SK-N-SH (cell line): ENCODE results near the gene MAPK9.

Experiments used
- EP300 ChIP-seq, 2 experiments: IDR thresholded peaks; 2 replicates each; pipeline versions ENCODE4 v1.4.0 to v1.6.1; 2012; ENCODE audit warnings: borderline replicate concordance in 1 of 2, low read depth in 1 of 2, low read length in 1 of 2
- GATA2 ChIP-seq: sonication (generic); formaldehyde crosslinking; IDR thresholded peaks from 2 replicates; pipeline ENCODE4 v1.5.0; 2020; ENCODE audit warnings: mild to moderate bottlenecking, missing genetic modification reagents
- MXI1 ChIP-seq: IDR thresholded peaks from 2 replicates; pipeline ENCODE4 v1.6.1; 2012; ENCODE audit warnings: mild to moderate bottlenecking, low read depth, low read length, improper control_type of control experiment
- RCOR1 ChIP-seq: fragments of 150-350 bp; IDR thresholded peaks from 2 replicates; pipeline ENCODE4 v1.6.1; 2017; ENCODE audit warnings: antibody characterized with exemption, low read length
- SIN3A ChIP-seq: IDR thresholded peaks from 2 replicates; pipeline ENCODE4 v1.6.1; 2012; ENCODE audit warnings: low read depth, mild to moderate bottlenecking, low read length, moderate library complexity, borderline replicate concordance
- SMC3 ChIP-seq: IDR thresholded peaks from 2 replicates; pipeline ENCODE4 v1.6.1; 2012; ENCODE audit warnings: low read depth, low read length, improper control_type of control experiment
- TAF1 ChIP-seq: IDR thresholded peaks from 2 replicates; pipeline ENCODE4 v1.6.1; 2012; ENCODE audit warnings: low read depth, mild to moderate bottlenecking, low read length, moderate library complexity, borderline replicate concordance
- TCF12 ChIP-seq: IDR thresholded peaks from 2 replicates; pipeline ENCODE4 v1.4.0; 2012
- TEAD4 ChIP-seq: IDR thresholded peaks from 2 replicates; pipeline ENCODE4 v1.4.0; 2012; ENCODE audit warnings: mild to moderate bottlenecking, borderline replicate concordance; ENCODE audit not compliant: insufficient read depth
- USF2 ChIP-seq: fragments of 150-350 bp; IDR thresholded peaks from 2 replicates; pipeline ENCODE4 v1.6.1; 2017; ENCODE audit warnings: antibody characterized with exemption, low read length, low read depth, borderline replicate concordance
- TF ChIP-seq, protein P1 (sequence below): fragments of 200-600 bp; sonication (generic); IDR thresholded peaks from 2 replicates; pipeline ENCODE4 v1.6.1; 2017; ENCODE audit warnings: antibody characterized with exemption, mild to moderate bottlenecking, moderate library complexity
- TF ChIP-seq, protein P2 (sequence below): IDR thresholded peaks from 2 replicates; pipeline ENCODE4; 2012

- no peak for TF ChIP-seq TCF12
- no peak for TF ChIP-seq GATA2
- no peak for TF ChIP-seq MXI1
- no peak for TF ChIP-seq SIN3A
- no peak for TF ChIP-seq TAF1
- TF ChIP-seq USF2 = no peak
- no peak for TF ChIP-seq SMC3
- TF ChIP-seq, protein P1, sequence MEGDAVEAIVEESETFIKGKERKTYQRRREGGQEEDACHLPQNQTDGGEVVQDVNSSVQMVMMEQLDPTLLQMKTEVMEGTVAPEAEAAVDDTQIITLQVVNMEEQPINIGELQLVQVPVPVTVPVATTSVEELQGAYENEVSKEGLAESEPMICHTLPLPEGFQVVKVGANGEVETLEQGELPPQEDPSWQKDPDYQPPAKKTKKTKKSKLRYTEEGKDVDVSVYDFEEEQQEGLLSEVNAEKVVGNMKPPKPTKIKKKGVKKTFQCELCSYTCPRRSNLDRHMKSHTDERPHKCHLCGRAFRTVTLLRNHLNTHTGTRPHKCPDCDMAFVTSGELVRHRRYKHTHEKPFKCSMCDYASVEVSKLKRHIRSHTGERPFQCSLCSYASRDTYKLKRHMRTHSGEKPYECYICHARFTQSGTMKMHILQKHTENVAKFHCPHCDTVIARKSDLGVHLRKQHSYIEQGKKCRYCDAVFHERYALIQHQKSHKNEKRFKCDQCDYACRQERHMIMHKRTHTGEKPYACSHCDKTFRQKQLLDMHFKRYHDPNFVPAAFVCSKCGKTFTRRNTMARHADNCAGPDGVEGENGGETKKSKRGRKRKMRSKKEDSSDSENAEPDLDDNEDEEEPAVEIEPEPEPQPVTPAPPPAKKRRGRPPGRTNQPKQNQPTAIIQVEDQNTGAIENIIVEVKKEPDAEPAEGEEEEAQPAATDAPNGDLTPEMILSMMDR = no peak
- TF ChIP-seq RCOR1 = no peak
- no peak for TF ChIP-seq EP300 (IDR thresholded peaks at IDR 0.05; ENCODE audit: borderline replicate concordance in 1 of 2, low read depth in 1 of 2, low read length in 1 of 2)
- TF ChIP-seq, protein P2, sequence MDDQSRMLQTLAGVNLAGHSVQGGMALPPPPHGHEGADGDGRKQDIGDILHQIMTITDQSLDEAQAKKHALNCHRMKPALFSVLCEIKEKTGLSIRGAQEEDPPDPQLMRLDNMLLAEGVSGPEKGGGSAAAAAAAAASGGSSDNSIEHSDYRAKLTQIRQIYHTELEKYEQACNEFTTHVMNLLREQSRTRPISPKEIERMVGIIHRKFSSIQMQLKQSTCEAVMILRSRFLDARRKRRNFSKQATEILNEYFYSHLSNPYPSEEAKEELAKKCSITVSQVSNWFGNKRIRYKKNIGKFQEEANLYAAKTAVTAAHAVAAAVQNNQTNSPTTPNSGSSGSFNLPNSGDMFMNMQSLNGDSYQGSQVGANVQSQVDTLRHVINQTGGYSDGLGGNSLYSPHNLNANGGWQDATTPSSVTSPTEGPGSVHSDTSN = no peak
- TF ChIP-seq TEAD4 = no peak
Measured at GRCh38 chr5:180296771-180297170, 4.9 kb upstream of the MAPK9 start.
